ENCODE results near the gene RNF225.

RNF225 gene

GRCh38 chr19:58367698-58368454 is 27.6 kb upstream of the RNF225 start:
- TF ChIP-seq, protein P1, sequence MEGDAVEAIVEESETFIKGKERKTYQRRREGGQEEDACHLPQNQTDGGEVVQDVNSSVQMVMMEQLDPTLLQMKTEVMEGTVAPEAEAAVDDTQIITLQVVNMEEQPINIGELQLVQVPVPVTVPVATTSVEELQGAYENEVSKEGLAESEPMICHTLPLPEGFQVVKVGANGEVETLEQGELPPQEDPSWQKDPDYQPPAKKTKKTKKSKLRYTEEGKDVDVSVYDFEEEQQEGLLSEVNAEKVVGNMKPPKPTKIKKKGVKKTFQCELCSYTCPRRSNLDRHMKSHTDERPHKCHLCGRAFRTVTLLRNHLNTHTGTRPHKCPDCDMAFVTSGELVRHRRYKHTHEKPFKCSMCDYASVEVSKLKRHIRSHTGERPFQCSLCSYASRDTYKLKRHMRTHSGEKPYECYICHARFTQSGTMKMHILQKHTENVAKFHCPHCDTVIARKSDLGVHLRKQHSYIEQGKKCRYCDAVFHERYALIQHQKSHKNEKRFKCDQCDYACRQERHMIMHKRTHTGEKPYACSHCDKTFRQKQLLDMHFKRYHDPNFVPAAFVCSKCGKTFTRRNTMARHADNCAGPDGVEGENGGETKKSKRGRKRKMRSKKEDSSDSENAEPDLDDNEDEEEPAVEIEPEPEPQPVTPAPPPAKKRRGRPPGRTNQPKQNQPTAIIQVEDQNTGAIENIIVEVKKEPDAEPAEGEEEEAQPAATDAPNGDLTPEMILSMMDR (IDR thresholded peaks at IDR 0.05), result no peak

- TF ChIP-seq, protein P1 (IDR thresholded peaks at IDR 0.05), result no peak
Measured at GRCh38 chr19:58368561-58369360, 26.7 kb upstream of the RNF225 start.

- TF ChIP-seq, protein P1 (IDR thresholded peaks at IDR 0.05), result 0 out of 2 replicates have a peak, but pooled peaks have one; percentile 20
Measured at GRCh38 chr19:58372311-58373133, 22.9 kb upstream of the RNF225 start.

GRCh38 chr19:58374200-58374599 is 21.3 kb upstream of the RNF225 start:
- TF ChIP-seq, protein P1 (IDR thresholded peaks at IDR 0.05), result no peak

GRCh38 chr19:58379246-58379645 is 16.2 kb upstream of the RNF225 start:
- TF ChIP-seq, protein P1 (IDR thresholded peaks at IDR 0.05), result no peak

DNA sequence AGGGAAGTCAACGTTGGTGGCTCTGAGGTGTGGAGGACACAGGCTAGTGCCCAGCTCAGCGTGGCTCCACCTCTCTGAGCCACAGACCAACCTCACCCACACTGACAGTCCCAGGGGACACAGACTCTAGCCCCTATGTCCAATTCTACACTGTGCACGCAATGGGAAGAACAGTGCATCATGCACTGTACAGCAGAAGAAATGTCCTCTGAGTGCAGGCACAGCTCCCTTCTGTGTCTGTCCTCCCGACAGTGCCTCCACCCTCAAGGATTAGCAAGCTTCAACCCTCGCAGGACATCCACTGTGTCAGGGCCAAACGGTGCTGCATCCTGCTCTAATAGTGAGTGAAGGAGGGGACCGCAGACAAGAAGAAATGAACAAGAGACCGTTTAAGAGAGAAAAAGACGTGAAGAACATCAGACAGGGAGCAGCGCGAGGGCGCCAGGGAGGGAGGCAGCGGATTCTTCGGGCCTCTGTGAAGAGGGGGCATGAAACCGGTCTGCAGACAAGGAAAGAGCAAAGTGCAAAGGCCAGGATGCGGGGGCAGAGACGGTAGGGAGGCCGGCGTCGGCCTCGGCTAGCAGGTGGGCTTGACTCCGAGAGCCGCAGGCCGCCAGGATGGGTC is 15.3 kb upstream of the RNF225 start:
- TF ChIP-seq, protein P1 (IDR thresholded peaks at IDR 0.05), result no peak

All from LNCAP (cell line).